ENCODE data around the gene BHMT.
"Not testable (repeated sequence)": the region's sequence is repeated elsewhere in the genome, so short reads cannot be mapped to it uniquely, and the experiment has no call there.

DNA sequence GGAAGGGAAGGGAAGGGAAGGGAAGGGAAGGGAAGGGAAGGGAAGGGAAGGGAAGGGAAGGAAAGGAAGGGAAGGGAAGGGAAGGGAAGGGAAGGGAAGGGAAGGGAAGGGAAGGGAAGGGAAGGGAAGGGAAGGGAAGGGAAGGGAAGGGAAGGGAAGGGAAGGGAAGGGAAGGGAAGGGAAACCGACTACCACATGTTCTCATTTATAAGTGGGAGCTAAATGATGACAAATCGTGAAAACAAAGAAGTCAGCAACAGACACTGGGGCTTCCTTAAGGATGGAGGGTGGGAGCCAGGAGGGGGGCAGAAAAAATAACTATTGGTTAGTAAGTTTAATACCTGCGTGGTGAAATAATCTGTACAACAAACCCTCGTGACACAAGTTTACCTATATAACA lies 68.8 kb downstream of the BHMT start:
- not testable (repeated sequence) for TF ChIP-seq CTCF (IDR thresholded peaks at IDR 0.05); POLR2A (IDR thresholded peaks at IDR 0.05; ENCODE audit: low read depth); POLR2AphosphoS5 (IDR thresholded peaks at IDR 0.05); EP300 (IDR thresholded peaks at IDR 0.05)

All from esophagus muscularis mucosa (tissue), 4 donors.